HG03521 (cell line): ENCODE results near the gene FTCD.
"Not testable (repeated sequence)": the region's sequence is repeated elsewhere in the genome, so short reads cannot be mapped to it uniquely, and the experiment has no call there.

Experiments
- ATAC-seq: cut with Tn5 transposase; IDR thresholded peaks from one replicate; pipeline ENCODE4 v1.9.1; 2021; ENCODE audit warnings: mild to moderate bottlenecking, moderate library complexity; ENCODE audit not compliant: unreplicated experiment

FTCD gene, protein sequence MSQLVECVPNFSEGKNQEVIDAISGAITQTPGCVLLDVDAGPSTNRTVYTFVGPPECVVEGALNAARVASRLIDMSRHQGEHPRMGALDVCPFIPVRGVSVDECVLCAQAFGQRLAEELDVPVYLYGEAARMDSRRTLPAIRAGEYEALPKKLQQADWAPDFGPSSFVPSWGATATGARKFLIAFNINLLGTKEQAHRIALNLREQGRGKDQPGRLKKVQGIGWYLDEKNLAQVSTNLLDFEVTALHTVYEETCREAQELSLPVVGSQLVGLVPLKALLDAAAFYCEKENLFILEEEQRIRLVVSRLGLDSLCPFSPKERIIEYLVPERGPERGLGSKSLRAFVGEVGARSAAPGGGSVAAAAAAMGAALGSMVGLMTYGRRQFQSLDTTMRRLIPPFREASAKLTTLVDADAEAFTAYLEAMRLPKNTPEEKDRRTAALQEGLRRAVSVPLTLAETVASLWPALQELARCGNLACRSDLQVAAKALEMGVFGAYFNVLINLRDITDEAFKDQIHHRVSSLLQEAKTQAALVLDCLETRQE

DNA sequence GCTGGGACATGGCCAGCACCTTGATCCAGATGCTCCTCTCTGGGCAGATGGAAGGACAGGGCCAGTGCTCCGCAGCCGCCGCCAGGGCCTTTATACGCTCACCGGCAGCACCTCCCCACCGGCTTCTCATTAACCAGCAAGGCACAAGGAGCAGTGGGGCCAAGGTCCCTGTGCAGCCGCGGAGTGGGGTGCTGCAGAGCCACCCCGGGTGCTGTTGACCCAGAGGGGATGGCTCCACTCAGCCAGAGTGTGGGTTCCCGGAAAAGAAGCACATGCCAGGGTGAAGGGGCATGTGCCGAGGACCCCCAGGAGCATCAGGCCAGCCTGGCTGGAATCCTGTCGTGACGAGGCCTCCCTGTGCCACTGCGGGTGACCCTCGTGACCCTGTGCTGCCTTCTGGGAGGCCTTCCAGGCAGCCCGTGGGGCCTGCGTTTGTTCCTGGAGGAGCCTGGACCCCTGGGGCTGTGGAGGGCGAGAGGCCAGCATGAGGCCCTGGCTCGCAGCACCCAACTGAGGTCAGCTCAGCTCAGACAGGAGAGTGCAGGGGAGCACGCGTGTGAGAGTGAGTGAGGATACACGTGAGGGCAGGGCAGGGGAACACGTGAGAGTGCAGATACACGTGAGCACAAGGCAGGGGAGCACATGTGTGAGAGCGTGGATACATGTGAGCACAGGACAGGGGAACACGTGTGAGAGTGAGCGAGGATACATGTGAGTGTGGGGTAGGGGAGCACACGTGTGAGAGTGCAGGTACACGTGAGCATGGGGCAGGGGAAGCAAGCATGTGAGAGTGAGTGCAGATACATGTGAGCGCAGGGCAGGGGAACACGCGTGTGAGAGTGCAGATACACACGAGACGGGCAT lies at the start of gene FTCD:
Gene FTCD (minus strand): TSS at position 66 of the 864 bp plus-strand sequence. CDS start 56 bp downstream, at position 10.
- ATAC-seq = no peak

DNA sequence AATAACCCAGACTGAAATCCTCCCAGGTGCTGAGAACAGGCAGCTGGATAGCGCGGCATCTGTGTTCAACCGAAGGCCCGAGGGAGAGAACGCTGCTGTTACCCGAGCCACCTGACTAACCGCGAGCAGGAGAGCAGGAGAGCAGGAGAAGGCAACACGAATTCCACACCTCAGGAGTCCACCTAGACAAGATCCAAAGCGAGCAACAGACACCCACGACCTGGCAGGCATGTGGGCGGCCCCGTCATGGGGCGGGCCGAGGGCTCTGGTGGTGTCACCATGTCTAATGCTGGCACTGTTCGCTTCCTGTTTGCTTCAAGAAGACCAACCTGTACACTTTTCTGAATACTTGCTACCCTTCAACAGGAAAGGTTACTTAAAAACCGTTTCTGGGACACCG lies 49.8 kb upstream of the FTCD start:
- ATAC-seq = no peak

DNA sequence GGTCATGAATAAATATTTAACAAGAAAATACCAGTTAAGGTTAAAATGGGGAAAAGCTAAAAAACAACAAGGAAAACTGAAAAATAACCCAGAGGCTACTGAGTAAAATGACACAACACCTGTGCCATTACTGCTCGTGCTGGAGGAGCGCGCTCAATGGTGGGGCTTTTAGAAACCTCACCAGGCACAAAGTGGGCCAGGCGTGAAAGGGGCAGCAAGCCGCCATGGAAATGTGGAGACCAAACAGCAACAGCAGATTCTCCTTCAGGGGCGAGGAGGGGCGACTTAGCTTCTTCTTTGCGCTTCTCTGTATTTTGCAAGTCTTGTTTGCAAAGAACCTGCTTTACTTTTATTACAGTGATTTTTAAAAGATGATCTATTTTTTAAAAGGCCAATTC lies 47.8 kb upstream of the FTCD start:
- no peak for ATAC-seq

DNA sequence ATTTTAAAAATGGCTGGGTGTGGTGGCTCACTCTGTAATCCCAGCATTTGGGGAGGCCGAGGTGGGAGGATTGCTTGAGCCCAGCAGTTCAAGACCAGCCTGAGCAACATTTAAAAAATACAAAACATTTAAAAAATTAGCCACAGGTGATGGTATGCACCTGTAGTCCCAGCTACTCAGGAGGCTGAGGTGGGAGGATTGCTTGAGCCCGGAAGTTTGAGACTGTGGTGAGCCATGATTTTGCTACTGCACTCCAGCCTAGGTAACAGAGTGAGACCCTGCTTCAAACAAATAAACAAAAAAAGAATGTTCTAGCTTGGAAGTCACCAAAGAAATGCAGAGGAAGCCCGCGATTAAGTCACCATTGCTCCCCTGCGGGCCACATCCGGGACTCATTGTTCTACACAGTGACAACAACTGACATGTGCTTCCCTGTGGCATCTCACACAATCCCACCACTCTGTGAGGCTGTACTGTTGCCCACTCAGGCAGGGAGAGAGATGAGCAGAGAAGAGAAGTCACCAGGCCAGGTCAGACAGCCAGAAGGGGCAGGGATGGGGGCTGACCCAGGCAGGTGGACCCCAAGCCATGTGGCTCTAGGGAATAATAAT lies 47.3 kb upstream of the FTCD start:
- ATAC-seq = no peak

DNA sequence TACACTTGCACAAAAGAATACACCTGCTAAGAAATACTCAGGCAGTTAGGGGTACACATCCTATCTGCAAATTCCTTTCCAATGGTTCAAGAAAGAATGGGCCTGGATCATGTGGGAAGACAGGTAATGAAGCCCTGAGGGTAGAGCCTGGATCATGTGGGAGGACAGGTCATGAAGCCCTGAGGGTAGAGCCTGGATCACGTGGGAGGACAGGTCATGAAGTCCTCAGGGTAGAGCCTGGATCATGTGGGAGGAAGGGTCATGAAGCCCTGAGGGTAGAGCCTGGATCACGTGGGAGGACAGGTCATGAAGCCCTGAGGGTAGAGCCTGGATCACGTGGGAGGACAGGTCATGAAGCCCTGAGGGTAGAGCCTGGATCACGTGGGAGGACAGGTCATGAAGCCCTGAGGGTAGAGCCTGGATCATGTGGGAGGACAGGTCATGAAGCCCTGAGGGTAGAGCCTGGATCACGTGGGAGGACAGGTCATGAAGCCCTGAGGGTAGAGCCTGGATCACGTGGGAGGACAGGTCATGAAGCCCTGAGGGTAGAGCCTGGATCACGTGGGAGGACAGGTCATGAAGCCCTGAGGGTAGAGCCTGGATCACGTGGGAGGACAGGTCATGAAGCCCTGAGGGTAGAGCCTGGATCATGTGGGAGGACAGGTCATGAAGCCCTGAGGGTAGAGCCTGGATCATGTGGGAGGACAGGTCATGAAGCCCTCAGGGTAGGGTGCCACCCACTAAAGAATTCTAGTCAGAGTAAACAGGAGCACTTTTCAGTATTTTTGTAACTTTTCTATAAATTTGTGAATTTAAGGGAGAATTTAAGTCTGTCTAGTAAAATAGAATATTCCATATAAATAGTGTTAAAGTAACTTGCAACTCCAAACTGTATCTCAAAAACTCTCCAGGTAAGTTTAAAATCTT lies 45.8 kb upstream of the FTCD start:
- not testable (repeated sequence) for ATAC-seq

DNA sequence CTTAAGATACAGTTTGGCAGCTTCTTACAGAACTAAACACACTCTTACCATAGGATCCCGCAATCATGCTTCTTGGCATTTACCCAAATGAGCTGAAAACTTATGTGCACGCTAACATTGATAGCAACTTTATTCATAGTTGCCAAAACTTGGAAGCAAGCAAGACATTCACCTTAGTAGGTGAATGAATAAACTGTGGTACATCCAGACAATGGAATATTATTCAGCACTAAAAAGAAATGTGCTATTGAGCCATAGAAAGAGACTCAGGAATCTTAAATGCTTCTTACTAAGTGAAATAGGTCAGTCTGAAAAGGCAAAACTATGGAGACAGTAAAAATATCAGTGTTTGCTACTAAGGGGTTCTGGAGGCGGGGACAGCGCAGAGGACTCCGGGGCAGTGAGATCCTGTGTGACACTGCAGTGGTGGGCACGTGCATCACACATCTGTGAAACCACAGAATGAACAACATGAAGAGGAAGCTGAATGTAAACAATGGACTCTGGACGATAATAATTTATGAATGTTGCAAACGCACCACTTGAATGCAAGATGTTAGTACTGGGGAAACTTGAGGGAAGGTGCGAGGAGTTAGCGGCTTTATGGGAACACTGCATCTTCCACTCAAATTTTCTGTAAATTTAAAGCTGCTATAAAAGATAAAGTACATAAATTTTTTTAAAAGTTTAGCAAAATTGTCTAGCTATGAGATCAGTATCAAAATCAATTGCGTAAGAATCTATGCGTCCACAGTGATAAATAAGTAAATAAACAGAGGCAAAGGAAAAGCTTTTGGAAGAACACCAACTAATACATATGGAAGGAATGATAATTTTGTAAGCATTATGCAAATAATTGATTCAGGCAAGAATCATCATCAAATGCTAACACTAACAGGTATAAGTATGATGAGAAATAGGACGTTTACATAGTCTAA lies 44.3 kb upstream of the FTCD start:
- no peak for ATAC-seq

DNA sequence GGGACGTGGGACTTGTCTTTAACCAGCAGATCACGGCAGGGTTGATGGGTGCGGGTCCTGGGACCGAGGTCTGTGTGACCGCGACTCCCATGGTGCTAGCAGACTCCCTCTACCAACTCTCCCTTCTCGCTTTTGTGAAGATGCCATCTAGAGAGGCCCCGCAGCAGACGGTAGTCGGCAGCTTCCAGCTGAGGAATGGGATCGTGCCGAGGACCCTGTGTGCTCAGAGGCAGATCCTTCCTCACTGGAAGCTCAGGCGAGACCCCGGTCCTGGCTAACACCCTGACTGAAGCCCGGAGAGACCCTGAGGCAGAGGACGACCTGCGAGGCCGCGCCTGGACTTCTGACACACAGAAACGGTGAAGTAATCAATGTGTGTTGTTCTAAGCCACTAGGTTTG lies 41.4 kb upstream of the FTCD start:
- no peak for ATAC-seq

DNA sequence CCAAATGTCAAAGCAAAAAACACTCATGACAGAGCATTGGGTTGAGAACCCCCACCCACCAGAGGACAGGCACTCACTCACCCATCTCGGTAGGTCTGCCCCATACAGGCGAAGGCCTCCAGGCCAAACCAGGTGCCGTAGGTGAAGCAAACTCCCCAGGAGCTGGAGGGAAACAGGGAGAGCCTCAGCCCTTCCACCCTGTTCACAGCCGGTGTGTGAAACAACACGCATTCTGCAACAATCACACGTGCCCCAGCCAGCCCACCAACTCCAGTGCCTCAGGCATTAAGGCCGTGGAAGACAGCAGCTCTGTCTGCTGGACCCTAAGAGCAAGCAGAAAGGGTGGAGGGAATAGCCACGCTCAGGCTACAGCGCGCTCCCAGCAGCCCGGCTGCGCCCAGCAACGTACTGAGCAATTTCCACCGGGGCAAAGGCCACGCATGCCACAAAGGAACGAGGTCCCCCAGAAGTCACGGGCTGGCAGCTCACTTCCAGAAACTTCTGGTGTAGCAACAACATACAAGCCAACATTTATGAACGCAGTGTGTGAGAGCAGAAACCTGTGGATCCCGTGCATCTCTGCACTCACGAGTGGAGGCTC lies 40.3 kb upstream of the FTCD start:
- no peak for ATAC-seq

DNA sequence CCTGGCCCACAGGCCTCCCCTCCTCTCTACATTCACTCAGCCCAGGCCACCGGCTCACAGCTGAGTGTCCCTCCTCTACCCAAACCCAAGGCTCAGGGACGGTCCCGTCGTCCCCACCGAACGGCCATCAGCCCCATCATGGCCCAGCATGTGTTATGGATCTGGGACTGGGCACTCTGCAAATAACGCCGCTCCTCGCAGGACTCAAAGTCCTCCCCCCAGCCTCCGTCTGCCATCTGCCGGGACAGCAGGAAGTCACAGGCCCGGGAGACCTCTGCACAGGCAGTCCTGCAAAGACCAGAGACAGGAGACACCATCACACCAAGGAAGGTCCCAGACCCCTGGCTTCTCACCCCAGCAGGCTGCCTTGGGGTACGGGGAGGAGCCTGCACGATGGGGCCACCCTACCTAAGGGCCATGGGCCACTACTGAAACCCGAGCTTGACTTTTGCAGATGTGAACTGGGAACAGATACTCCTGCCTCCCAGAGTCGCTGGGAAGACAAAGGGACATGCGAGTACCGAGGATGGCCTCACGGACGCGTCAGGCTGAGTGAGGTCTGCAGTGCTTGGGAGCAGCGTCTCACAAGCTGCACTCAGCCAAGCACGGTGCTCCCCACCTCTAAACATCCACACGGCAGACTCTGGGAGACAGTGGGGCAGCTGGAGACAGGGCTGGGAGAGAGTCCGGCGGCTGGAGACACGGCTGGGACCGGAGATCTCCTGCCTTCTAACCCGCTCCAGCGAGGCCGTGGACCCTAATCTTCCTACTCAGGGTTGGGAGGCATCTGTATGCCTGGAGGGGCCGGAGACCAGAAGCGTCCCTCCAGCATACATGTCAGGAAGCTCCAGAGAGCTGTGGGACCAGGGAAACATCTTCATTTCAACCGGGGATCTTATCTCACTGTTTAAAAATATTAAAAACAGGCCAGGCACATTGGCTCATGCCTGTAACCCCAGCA lies 39.3 kb upstream of the FTCD start:
- ATAC-seq = no peak

DNA sequence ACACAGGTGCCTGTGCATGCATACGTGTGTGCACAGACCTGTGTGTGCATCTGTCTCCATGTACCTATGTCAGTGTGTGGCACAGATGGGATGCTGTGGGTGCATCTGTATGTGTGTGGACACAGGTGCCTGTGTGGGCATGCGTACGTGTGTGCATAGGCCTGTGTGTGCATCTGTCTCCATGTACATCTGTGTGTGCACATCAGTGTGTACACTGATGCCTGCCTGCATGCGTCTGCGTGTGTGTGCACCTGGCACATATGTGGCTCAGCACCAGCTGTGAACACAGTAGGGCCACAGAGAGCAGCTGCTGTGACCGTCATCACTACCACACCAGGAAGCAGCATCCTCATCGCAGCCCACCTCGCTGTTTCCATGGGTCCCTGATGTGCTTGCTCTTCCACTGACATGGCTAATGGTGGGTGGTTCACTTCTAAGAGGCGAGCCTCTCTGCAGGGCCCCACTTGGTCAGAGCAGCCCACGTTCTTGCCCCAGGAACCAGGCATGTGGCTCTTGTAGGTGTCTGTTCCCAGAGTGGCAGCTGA lies 38.5 kb upstream of the FTCD start:
- no peak for ATAC-seq

DNA sequence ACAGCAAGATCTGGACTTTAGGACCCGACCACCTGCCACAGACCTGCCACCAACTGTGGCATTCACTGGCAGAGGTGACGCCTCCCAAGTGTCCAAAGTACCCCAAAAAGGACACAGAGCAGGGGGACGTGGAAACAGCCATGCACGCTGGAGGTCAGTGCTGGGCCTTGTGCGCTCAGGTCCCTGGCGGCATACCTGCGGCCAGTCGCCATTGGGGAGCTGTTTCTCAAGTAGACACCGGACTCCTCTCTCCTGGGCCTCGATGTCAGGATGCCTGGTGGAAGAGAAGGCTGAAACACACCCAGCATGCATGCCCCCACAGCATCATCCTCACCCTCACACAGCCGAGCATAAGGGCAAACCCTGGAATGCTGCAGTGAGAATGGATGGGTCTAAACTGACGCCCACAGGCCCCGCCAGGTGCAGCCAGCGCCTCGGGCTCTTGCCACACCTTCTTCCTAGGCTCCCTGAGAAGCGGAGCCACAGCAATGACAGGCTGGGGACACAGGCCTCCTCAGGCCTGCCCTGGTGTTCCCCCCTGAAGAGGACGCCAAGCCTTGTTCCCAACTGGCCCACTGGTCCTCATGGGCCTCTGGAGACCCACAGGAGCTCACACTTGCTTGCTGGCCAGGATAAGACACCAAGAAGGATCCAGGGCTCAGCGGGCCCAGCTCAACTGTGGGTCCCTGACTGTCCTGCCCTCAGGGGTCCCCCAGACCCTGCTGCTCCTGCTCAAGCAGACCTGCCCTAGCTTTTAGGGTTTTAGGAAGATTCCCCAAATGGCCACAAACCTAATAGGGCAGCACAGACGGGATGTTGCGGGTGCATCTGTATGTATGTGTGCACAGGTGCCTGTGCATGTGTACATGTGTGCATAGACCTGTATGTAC lies 36.6 kb upstream of the FTCD start:
- no peak for ATAC-seq

DNA sequence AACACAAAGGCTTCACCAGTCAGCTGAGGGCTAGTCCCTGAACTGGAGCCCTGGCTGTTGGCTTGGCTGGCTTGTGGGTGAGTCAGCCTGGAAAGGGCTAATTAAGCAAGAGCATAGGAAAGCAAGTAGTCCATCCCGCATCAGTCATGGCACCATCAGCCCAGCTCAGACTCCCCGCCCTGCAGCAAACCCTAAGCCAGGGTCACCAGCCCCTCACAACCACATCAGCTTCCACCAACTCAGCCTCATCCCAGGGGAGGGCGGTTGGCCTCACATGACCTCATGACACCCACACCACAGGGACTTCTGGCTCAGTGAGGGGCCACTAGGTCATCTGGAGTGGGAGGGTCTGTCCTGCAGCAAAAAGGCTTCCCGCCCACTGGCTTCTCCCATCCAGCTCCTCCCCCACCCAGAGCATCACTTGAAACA lies 35.9 kb upstream of the FTCD start:
- ATAC-seq = no peak

DNA sequence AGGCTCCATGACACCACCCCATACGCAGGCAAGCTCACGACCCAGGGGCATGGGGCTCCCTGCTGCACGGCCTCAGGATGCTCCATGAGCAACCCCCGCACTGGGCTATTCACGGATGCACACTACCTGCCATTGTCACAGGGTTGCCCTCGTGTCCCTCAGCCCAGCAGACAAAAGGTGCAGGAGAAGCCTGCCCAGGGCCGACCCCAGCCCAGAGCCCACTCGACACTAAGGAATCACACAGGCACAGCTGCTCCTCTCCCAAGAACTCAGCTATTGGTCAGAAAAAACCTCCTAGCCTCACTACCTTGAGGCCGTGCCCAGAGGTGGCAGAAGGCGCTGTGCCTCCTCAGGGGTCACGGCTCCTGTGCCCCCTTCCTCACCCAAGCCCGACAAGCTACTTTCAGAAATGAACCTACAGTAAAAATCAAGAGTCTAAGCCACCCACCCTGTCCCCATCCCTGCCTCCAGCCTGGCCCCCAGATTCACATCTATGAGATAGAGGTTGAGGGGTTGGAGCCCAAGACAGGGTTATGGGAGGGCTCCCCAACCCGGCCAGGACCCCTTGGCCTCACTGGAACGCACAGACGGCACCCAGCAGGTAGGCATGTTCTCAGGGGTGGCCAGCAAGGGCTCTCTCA lies 35.2 kb upstream of the FTCD start:
- ATAC-seq = no peak

DNA sequence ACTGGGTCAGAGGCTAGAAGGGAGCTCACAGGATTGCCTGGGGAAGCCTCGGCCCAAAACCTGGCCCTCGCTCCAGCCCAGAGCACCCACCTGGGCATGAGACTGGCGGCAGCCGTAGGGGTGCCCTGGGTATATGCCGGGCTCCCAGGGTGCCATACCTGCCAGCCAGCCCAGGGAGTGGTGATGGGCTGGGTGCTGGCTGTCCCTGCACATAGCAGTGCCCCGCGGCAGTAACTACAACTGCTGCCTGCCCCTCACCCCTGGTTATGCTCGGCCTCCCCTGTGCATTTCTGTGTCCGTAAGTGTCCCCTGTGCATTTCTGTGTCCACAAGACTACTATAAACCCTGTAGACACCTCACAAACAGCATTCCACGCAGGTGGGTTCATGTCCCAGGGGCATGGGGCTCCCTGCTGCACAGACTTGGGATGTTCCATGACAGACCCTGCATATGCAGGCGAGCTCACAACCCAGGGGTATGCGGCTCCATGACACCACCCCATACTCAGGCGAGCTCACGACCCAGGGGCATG lies 34.6 kb upstream of the FTCD start:
- no peak for ATAC-seq

DNA sequence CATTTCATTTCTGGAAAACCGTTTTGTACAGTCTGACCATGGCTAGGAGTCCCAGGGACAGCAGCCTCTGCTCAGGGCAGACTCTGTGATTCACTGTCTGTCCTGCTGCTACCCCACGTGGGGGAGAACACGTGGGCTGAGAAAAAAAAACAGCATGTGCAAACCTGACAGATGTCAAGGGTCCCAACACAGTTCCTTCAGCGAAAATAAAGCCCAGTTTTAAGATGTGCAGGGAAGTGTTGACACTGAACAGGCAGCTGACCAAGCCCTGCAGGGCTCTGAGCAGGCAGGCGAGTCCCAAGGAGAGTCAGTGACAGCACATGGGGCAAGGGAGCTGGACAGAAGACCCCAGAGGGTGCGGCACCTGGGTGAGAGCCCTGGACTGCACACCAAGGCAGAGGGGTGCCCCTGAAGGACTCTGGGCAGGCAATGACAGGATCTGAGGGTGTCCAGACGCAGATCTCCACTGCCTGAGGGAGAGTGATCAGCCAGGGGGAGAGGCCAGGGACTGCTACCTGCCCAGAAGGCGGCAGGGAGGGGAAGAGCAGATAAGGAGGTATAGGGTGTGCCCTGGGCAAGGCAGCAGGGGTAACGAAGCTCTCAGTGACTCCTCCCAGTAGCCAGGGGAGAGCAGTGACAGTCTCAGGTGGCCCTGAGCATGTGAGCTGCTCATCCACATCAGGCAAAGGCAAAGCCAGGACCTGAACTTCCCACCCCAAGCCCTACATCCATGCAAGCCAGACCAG lies 34.0 kb upstream of the FTCD start:
- no peak for ATAC-seq
